Loucy (cell line): Measurements from ENCODE around the gene BNIP3.

Experiments
- H2AFZ ChIP-seq: fragments of 200-600 bp; sonication (generic); 2 replicates; pipeline ENCODE4 v1.6.0; 2016; ENCODE audit warnings: antibody characterized with exemption, mild to moderate bottlenecking, low read length, moderate library complexity
- H3F3A ChIP-seq: fragments of 200-600 bp; 2 replicates; pipeline ENCODE4 v1.6.0; 2016; ENCODE audit warnings: antibody characterized with exemption, low read depth, mild to moderate bottlenecking
- H3K27me3 ChIP-seq: fragments of 200-600 bp; sonication (generic); 2 replicates; pipeline ENCODE4 v1.6.1; 2014; ENCODE audit warnings: low read length, mild to moderate bottlenecking; ENCODE audit not compliant: insufficient read depth, poor library complexity, severe bottlenecking
- H3K36me3 ChIP-seq: fragments of 200-600 bp; sonication (generic); 2 replicates; pipeline ENCODE4 v1.6.1; 2016; ENCODE audit warnings: low read length; ENCODE audit not compliant: insufficient read depth
- H3K4me1 ChIP-seq: fragments of 200-600 bp; sonication (generic); 2 replicates; pipeline ENCODE4 v1.5.1; 2014; ENCODE audit warnings: low read length, mild to moderate bottlenecking; ENCODE audit not compliant: insufficient read depth, poor library complexity, severe bottlenecking
- H3K4me2 ChIP-seq: fragments of 200-600 bp; sonication (generic); 2 replicates; pipeline ENCODE4 v1.6.0; 2014; ENCODE audit warnings: antibody characterized with exemption, low read length, low read depth, mild to moderate bottlenecking; ENCODE audit not compliant: poor library complexity, severe bottlenecking
- H3K4me3 ChIP-seq: fragments of 200-600 bp; sonication (generic); 2 replicates; pipeline ENCODE4 v1.5.1; 2014; ENCODE audit warnings: low read length, mild to moderate bottlenecking, mixed read lengths; ENCODE audit not compliant: poor library complexity, severe bottlenecking
- H3K79me2 ChIP-seq: fragments of 200-600 bp; sonication (generic); 2 replicates; pipeline ENCODE4 v1.6.1; 2014; ENCODE audit warnings: low read length; ENCODE audit not compliant: insufficient read depth
- H3K9ac ChIP-seq: fragments of 200-600 bp; sonication (generic); 2 replicates; pipeline ENCODE4 v1.6.0; 2014; ENCODE audit warnings: mild to moderate bottlenecking, low read depth, low read length, moderate library complexity; ENCODE audit not compliant: poor library complexity, severe bottlenecking
- H3K9me2 ChIP-seq: fragments of 200-600 bp; sonication (generic); replicated peaks from 2 replicates; pipeline ENCODE4 v1.6.1; 2016; ENCODE audit warnings: low read depth, low read length, mixed read lengths
- H3K9me3 ChIP-seq: fragments of 200-600 bp; sonication (generic); 2 replicates; pipeline ENCODE4 v1.6.1; 2014; ENCODE audit warnings: mild to moderate bottlenecking, antibody characterized with exemption, low read length, low read depth; ENCODE audit not compliant: insufficient read depth
- H4K20me1 ChIP-seq: fragments of 200-600 bp; sonication (generic); 2 replicates; pipeline ENCODE4 v1.6.0; 2014; ENCODE audit warnings: antibody characterized with exemption, low read length, mild to moderate bottlenecking; ENCODE audit not compliant: insufficient read depth, poor library complexity, severe bottlenecking
- EZH2phosphoT487 ChIP-seq: fragments of 200-600 bp; IDR thresholded peaks from 2 replicates; pipeline ENCODE4 v1.6.1; 2018; ENCODE audit warnings: antibody characterized with exemption, mild to moderate bottlenecking, moderate library complexity, borderline replicate concordance
- TF ChIP-seq, protein P1 (sequence below): fragments of 200-600 bp; sonication (generic); conservative IDR thresholded peaks from 2 replicates; pipeline ENCODE4 v1.5.1; 2014; ENCODE audit warnings: mild to moderate bottlenecking, antibody characterized with exemption, low read length

BNIP3 gene

DNA sequence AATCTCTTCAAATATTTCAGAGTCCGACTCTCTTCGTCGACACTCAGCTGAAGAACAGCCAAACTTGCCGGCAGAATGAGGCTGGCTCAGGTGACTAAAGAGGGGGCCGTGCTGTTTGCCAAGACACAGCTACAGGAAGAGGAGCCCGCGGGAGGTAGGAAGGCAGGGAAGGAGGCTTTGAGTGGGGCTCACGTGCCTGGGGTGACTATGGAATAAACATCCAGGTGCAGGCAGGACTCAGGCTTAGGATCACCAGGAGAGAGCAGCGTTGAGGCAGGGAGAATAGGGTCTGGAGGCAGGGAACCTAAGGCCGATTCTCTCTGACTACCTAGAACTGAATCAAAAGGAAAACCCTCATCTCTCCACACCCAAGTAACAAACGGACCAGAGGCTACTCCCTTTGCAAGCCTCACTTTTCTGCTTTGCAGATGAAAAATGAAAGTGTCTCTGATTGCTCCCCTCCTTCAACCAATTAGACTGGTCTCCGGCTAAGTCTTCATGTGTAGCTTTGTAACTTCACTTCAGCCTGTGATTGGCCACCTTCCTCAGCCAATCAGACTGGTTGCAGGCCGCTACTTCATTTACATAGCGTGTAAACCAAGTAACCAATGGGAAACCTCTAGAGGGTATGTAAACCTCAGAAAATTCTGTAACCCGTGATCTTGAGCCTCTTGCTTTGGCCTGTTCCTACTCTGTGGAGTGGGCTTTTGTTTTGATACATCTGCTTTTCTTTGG lies 19.7 kb upstream of the BNIP3 start:
- H3K4me3 ChIP-seq: no peak overlapping the region
- H3K9me3 ChIP-seq: no peaks in the 10 kb centered on the region
- H3K9ac ChIP-seq: no peak overlapping the region
- no peaks in the 10 kb centered on the region for H3F3A ChIP-seq
- no peaks in the 10 kb centered on the region for H3K4me1 ChIP-seq
- no peaks in the 10 kb centered on the region for H3K79me2 ChIP-seq
- TF ChIP-seq, protein P1, sequence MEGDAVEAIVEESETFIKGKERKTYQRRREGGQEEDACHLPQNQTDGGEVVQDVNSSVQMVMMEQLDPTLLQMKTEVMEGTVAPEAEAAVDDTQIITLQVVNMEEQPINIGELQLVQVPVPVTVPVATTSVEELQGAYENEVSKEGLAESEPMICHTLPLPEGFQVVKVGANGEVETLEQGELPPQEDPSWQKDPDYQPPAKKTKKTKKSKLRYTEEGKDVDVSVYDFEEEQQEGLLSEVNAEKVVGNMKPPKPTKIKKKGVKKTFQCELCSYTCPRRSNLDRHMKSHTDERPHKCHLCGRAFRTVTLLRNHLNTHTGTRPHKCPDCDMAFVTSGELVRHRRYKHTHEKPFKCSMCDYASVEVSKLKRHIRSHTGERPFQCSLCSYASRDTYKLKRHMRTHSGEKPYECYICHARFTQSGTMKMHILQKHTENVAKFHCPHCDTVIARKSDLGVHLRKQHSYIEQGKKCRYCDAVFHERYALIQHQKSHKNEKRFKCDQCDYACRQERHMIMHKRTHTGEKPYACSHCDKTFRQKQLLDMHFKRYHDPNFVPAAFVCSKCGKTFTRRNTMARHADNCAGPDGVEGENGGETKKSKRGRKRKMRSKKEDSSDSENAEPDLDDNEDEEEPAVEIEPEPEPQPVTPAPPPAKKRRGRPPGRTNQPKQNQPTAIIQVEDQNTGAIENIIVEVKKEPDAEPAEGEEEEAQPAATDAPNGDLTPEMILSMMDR: no peak
- TF ChIP-seq EZH2phosphoT487: no peak
- no peaks in the 10 kb centered on the region for H3K36me3 ChIP-seq
- no peak overlapping the region for H3K4me2 ChIP-seq
- no peaks in the 10 kb centered on the region for H3K27me3 ChIP-seq
- H3K9me2 ChIP-seq: no peaks in the 10 kb centered on the region
- H2AFZ ChIP-seq: no peak overlapping the region
- H4K20me1 ChIP-seq: no peaks in the 10 kb centered on the region

DNA sequence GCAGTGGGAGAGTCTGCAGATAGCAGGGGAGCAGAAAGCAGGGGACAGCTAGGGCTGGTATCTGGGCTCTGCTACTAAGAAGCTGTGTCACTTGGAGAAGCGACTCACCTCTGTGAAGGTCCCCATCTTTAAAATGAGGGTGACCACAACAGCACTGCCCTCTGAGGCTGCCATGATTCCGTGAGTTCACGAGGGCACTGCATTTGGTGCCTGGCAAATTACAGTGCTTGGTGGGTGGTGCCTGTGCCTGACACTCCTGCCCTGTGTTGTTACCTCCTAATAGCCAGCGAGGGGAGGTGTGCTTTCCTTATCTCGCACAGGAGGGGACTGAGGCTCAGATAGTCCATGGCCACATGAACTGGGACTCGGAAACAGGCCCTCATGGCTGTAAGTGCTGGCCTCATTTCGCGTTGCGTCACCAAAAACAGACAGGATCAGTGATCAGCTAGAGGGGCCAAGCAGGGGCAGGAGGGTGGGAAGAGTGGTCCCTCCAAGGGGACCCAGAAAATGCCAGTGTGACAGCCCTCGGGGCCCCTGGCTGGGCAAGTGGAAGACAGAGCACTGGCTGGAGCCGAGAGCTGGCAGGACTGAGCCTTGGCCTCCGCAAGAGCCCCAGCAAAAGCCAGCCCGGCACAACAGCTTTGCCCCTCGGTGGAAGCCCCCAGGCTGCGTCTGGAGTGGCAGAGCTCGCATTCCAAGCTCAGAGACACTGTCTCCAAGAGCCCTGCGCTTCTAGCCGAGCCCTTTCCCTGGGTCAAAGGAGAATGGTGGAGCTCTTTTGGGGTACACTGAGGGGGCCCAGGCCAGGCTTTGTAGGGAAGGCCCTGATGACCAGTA lies 17.3 kb upstream of the BNIP3 start:
- no peak overlapping the region for H3K9ac ChIP-seq
- TF ChIP-seq EZH2phosphoT487: no peak
- H3K27me3 ChIP-seq: no peaks in the 10 kb centered on the region
- H3K4me1 ChIP-seq: no peaks in the 10 kb centered on the region
- no peaks in the 10 kb centered on the region for H3K9me2 ChIP-seq
- H3F3A ChIP-seq: no peaks in the 10 kb centered on the region
- H3K4me2 ChIP-seq: no peak overlapping the region
- no peak overlapping the region for H2AFZ ChIP-seq
- H3K4me3 ChIP-seq: no peak overlapping the region
- no peaks in the 10 kb centered on the region for H4K20me1 ChIP-seq
- H3K79me2 ChIP-seq: no peaks in the 10 kb centered on the region
- H3K9me3 ChIP-seq: no peaks in the 10 kb centered on the region
- H3K36me3 ChIP-seq: no peaks in the 10 kb centered on the region

GRCh38 chr10:131998050-131998844 lies 16.5 kb upstream of the BNIP3 start:
- no peak for TF ChIP-seq EZH2phosphoT487
- TF ChIP-seq, protein P1: no peak
- H3F3A ChIP-seq: no peaks in the 10 kb centered on the region
- H3K4me2 ChIP-seq: no peak overlapping the region
- H2AFZ ChIP-seq: no peak overlapping the region
- no peak overlapping the region for H3K4me3 ChIP-seq
- no peaks in the 10 kb centered on the region for H3K79me2 ChIP-seq
- no peaks in the 10 kb centered on the region for H3K9me3 ChIP-seq
- H3K36me3 ChIP-seq: no peaks in the 10 kb centered on the region
- no peaks in the 10 kb centered on the region for H4K20me1 ChIP-seq
- no peaks in the 10 kb centered on the region for H3K9me2 ChIP-seq
- no peaks in the 10 kb centered on the region for H3K27me3 ChIP-seq
- H3K4me1 ChIP-seq: no peaks in the 10 kb centered on the region
- H3K9ac ChIP-seq: no peak overlapping the region
